Left lobe of liver (tissue), 2 donors: ENCODE results near the gene LPIN1. TPM values are rescaled to one million over a fixed set of nuclear protein-coding genes. Genes with fewer than 3 reads are reported as not detected.

Source experiments
- ATAC-seq: fragments of 200-7000 bp; cut with Tn5 transposase; one replicate; pipeline ENCODE4 v1.9.1; 2020; ENCODE audit warnings: mild to moderate bottlenecking, moderate library complexity
- DNase-seq: peaks from one replicate; pipeline ENCODE4 v3.0.0-alpha.2; 2020; ENCODE audit warnings: low spot score
- total RNA-seq: library from RNA; stranded (reverse); gene quantifications from one replicate; pipeline ENCODE4 v1.2.1, GENCODE V29; 2021
- donor health status: DM: no; HTN: no; CAD: no; lungs with moderate emphysema.
- donor health status: DM: no; HTN: yes; CAD: no.

LPIN1 gene
- total RNA-seq, 1 donor from 2014 or later = 20.7 TPM

- ATAC-seq = no peak
- DNase-seq = no peak
Observed at GRCh38 chr2:11781602-11782001, 35.2 kb downstream of the LPIN1 start.

- ATAC-seq (no peak), DNase-seq (no peak)
Observed at GRCh38 chr2:11784280-11784679, 37.8 kb downstream of the LPIN1 start.

- DNase-seq = no peak
Observed at GRCh38 chr2:11784747-11785610, 38.5 kb downstream of the LPIN1 start.

GRCh38 chr2:11785611-11785940 is 39.1 kb downstream of the LPIN1 start:
- no peak for ATAC-seq
- no peak for DNase-seq

More at GRCh38 chr2:11784747-11785610, 38.5 kb downstream of the LPIN1 start:
- peak; percentile 80 for ATAC-seq

GRCh38 chr2:11786191-11786590 is 39.8 kb downstream of the LPIN1 start:
- DNase-seq (no peak), ATAC-seq (no peak)

- no peak for DNase-seq
- ATAC-seq = no peak
Observed at GRCh38 chr2:11786592-11786991, 40.2 kb downstream of the LPIN1 start.

GRCh38 chr2:11787991-11788390 is 41.6 kb downstream of the LPIN1 start:
- ATAC-seq (no peak), DNase-seq (no peak)

GRCh38 chr2:11788461-11789124 is 42.2 kb downstream of the LPIN1 start:
- no peak for ATAC-seq

GRCh38 chr2:11789243-11789642 is 42.8 kb downstream of the LPIN1 start:
- DNase-seq = no peak
- ATAC-seq = no peak

More at GRCh38 chr2:11788461-11789124, 42.2 kb downstream of the LPIN1 start:
- DNase-seq = no peak

- ATAC-seq (no peak), DNase-seq (no peak)
Observed at GRCh38 chr2:11790228-11790627, 43.8 kb downstream of the LPIN1 start.

GRCh38 chr2:11795590-11795989 is 49.2 kb downstream of the LPIN1 start:
- no peak for DNase-seq
- no peak for ATAC-seq

GRCh38 chr2:11796190-11797171 is 50.0 kb downstream of the LPIN1 start:
- DNase-seq (no peak), ATAC-seq (no peak)

- ATAC-seq = no peak
- DNase-seq = no peak
Observed at GRCh38 chr2:11797846-11798245, 51.4 kb downstream of the LPIN1 start.

- DNase-seq = no peak
Observed at GRCh38 chr2:11798701-11799435, 52.4 kb downstream of the LPIN1 start.

GRCh38 chr2:11799826-11800225 is 53.4 kb downstream of the LPIN1 start:
- no peak for DNase-seq
- ATAC-seq = no peak

More at GRCh38 chr2:11798701-11799435, 52.4 kb downstream of the LPIN1 start:
- no peak for ATAC-seq

- DNase-seq (no peak), ATAC-seq (no peak)
Observed at GRCh38 chr2:11802782-11803191, 56.4 kb downstream of the LPIN1 start.

- ATAC-seq = no peak
- DNase-seq = no peak
Observed at GRCh38 chr2:11805024-11805423, 58.6 kb downstream of the LPIN1 start.

GRCh38 chr2:11805920-11806319 is 59.5 kb downstream of the LPIN1 start:
- DNase-seq (no peak), ATAC-seq (no peak)

GRCh38 chr2:11807156-11808015 is 61.0 kb downstream of the LPIN1 start:
- no peak for DNase-seq
- ATAC-seq = no peak
